HFF-Myc (cell line): ENCODE data around the gene CAPN14.

Experiments used
- DNase-seq: peaks from one replicate; pipeline ENCODE4 v3.0.0-alpha.2; 2011; ENCODE audit warnings: low read depth; ENCODE audit errors: extremely low read depth
- H3K4me3 ChIP-seq: replicated peaks from 2 replicates; pipeline ENCODE4 v1.5.1; 2011; ENCODE audit warnings: low read depth, mild to moderate bottlenecking, control low read depth, low read length
- CTCF ChIP-seq: IDR thresholded peaks from 2 replicates; pipeline ENCODE4 v1.5.1; 2012; ENCODE audit warnings: mild to moderate bottlenecking, low read depth, low read length, control low read depth; ENCODE audit errors: missing control alignments

The CAPN14 gene

GRCh38 chr2:31214444-31214915 lies 2.8 kb downstream of the CAPN14 start:
- TF ChIP-seq CTCF = no peak
- no peak for DNase-seq
- no peak overlapping the region for H3K4me3 ChIP-seq

GRCh38 chr2:31213601-31214443 lies 3.5 kb downstream of the CAPN14 start:
- no peak for DNase-seq
- no peak overlapping the region for H3K4me3 ChIP-seq
- no peak for TF ChIP-seq CTCF

- no peak for TF ChIP-seq CTCF
- no peak for DNase-seq
- H3K4me3 ChIP-seq = no peak overlapping the region
Measured at GRCh38 chr2:31212659-31213600, 4.4 kb downstream of the CAPN14 start.

- H3K4me3 ChIP-seq = no peak overlapping the region
- no peak for TF ChIP-seq CTCF
- no peak for DNase-seq
Measured at GRCh38 chr2:31208240-31208639, 9.1 kb downstream of the CAPN14 start.

- no peak for DNase-seq
Measured at GRCh38 chr2:31207790-31208189, 9.5 kb downstream of the CAPN14 start.

More at GRCh38 chr2:31207790-31208189, 9.5 kb downstream of the CAPN14 start:
- no peak for TF ChIP-seq CTCF
- no peak overlapping the region for H3K4me3 ChIP-seq
